Measurements from ENCODE around the gene ATN1. TPM values are rescaled to one million over a fixed set of nuclear protein-coding genes. Genes with fewer than 3 reads are reported as not detected.

ATN1 gene
- total and polyA plus RNA-seq, 11 donors = 38.4 to 82.9 (median 65.6) TPM

GRCh38 chr12:6939191-6939540 is 11.4 kb downstream of the ATN1 start:
- DNase-seq (no peak), ATAC-seq (no peak)
- peaks cover 3 to 74% (median 44%) of the 10 kb centered on the region in 12 donors for H3K4me1 ChIP-seq
- WGBS, 4 donors = 65 to 85% (median 72%) methylated on average over 2 of the region's 2 CpGs
- intact Hi-C loops (cut with DNase I) = loop anchor here in 3 of 10 donors (2.0 to 5.0 kb wide), 2 partner anchors 14 to 67 kb away; partner anchors contain the start of gene SPSB2 (in 1 of the 3)
- no peak overlapping the region for H3K4me3 ChIP-seq
- TF ChIP-seq POLR2A (IDR thresholded peaks at IDR 0.05) (no peak), CTCF (IDR thresholded peaks at IDR 0.05) (no peak)
- H3K27me3 ChIP-seq = no peaks in the 10 kb centered on the region
- peaks cover 0 to 52% (median 38%) of the 10 kb centered on the region in 9 donors for H3K36me3 ChIP-seq
- H3K9me3 ChIP-seq = no peaks in the 10 kb centered on the region
- H3K27ac ChIP-seq = peak overlapping the region in 3 of 12 donors; percentile 87 to 98 (median 96)

GRCh38 chr12:6941267-6941666 is 13.5 kb downstream of the ATN1 start:
- 65 to 78% (median 68%) methylated on average over 10 to 12 of the region's 12 CpGs for WGBS, 4 donors
- Histone ChIP-seq H3K4me1 (peaks cover 3 to 70% (median 48%) of the 10 kb centered on the region in 12 donors), H3K27me3 (no peaks in the 10 kb centered on the region), H3K4me3 (no peak overlapping the region), H3K9me3 (no peaks in the 10 kb centered on the region), H3K27ac (peak overlapping the region in 6 of 12 donors; percentile 0 to 96 (median 32)), H3K36me3 (peaks cover 0 to 43% (median 28%) of the 10 kb centered on the region in 9 donors)
- TF ChIP-seq CTCF (IDR thresholded peaks at IDR 0.05) = no peak
- no peak for TF ChIP-seq POLR2A (IDR thresholded peaks at IDR 0.05)
- intact Hi-C loops (cut with DNase I) = loop anchor here in 5 of 10 donors (5.0 to 10.0 kb wide), 4 partner anchors 151 to 166 kb away; partner anchors contain the start of genes C1R (in 4 of the 5) and C1RL (in 2 of the 5)
- ATAC-seq (no peak), DNase-seq (peak in 1 of 5 donors; percentile 61)

- H3K27me3 ChIP-seq = no peaks in the 10 kb centered on the region
- TF ChIP-seq CTCF (IDR thresholded peaks at IDR 0.05) (no peak), POLR2A (IDR thresholded peaks at IDR 0.05) (no peak)
- H3K9me3 ChIP-seq = no peaks in the 10 kb centered on the region
- intact Hi-C loops (cut with DNase I) = loop anchor here in 5 of 10 donors (5.0 to 10.0 kb wide), 4 partner anchors 151 to 166 kb away; partner anchors contain the start of genes C1R (in 4 of the 5) and C1RL (in 2 of the 5)
- H3K4me3 ChIP-seq = no peak overlapping the region
- ATAC-seq (no peak), DNase-seq (peak in 1 of 5 donors; percentile 55)
- peaks cover 3 to 73% (median 52%) of the 10 kb centered on the region in 12 donors for H3K4me1 ChIP-seq
- 77 to 82% (median 80%) methylated on average over 12 of the region's 12 CpGs for WGBS, 4 donors
- H3K36me3 ChIP-seq = peaks cover 0 to 48% (median 33%) of the 10 kb centered on the region in 9 donors
- H3K27ac ChIP-seq = peak overlapping the region in 6 of 12 donors; percentile 0 to 96 (median 32)
Measured at GRCh38 chr12:6941782-6942181, 14.0 kb downstream of the ATN1 start.

GRCh38 chr12:6942331-6942665 is 14.5 kb downstream of the ATN1 start:
- intact Hi-C loops (cut with DNase I) = loop anchor here in 5 of 10 donors (5.0 to 10.0 kb wide), 4 partner anchors 150 to 165 kb away; partner anchors contain the start of genes C1R (in 4 of the 5) and C1RL (in 2 of the 5)
- no peaks in the 10 kb centered on the region for H3K27me3 ChIP-seq
- peaks cover 0 to 49% (median 35%) of the 10 kb centered on the region in 9 donors for H3K36me3 ChIP-seq
- peaks cover 3 to 70% (median 46%) of the 10 kb centered on the region in 12 donors for H3K4me1 ChIP-seq
- DNase-seq = peak in 1 of 5 donors; percentile 60
- H3K9me3 ChIP-seq = no peaks in the 10 kb centered on the region
- no peak for ATAC-seq
- H3K27ac ChIP-seq = peak overlapping the region in 9 of 12 donors; percentile 96 to 99 (median 98)
- WGBS, 4 donors = 87 to 95% (median 93%) methylated on average over 8 to 11 of the region's 11 CpGs
- no peak overlapping the region for H3K4me3 ChIP-seq
- TF ChIP-seq POLR2A (IDR thresholded peaks at IDR 0.05) = no peak
- TF ChIP-seq CTCF (IDR thresholded peaks at IDR 0.05) = no peak

Measured in heart left ventricle (tissue), 16 donors.